Measurements from ENCODE around the gene SSTR5. TPM values are rescaled to one million over a fixed set of nuclear protein-coding genes. Genes with fewer than 3 reads are reported as not detected.

SSTR5 gene
- total and polyA plus RNA-seq, 2 of the 4 experiments (the other 2 are of a cell fraction): not detected

- Histone ChIP-seq H2AK5ac (ENCODE audit: low read depth, low read length) (no peak overlapping the region), H2BK5ac (ENCODE audit: low read depth, low read length, poor library complexity, severe bottlenecking) (no peak overlapping the region), H3K4ac (ENCODE audit: low read depth, low read length) (no peak overlapping the region), H3K4me2 (ENCODE audit: low read depth, low read length) (no peak overlapping the region), H3K27me3 (ENCODE audit: control insufficient read depth, insufficient read depth, low read length) (peaks cover 8% of the 10 kb centered on the region; the same call in 1 of the 2 replicates), H3K56ac (ENCODE audit: extremely low read depth, insufficient read depth, low read length) (no peak overlapping the region), H3K14ac (replicated peaks; ENCODE audit: low read depth, low read length) (no peak overlapping the region), H3K4me3 (ENCODE audit: insufficient read depth, low read depth, low read length) (no peak overlapping the region), H4K20me1 (ENCODE audit: insufficient read depth, low read length) (no peaks in the 10 kb centered on the region), H3K9me3 (ENCODE audit: control insufficient read depth, insufficient read depth, low read length) (no peaks in the 10 kb centered on the region), H3K27ac (ENCODE audit: insufficient read depth, low read length) (no peak overlapping the region), H2BK120ac (ENCODE audit: low read depth, low read length) (no peak overlapping the region), H3K79me1 (ENCODE audit: low read depth in 1 of 2, low read length in 2 of 2) (no peaks in the 10 kb centered on the region), H4K8ac (ENCODE audit: low read depth in 2 of 2, low read length in 2 of 2) (no peak overlapping the region), H3K36me3 (ENCODE audit: control insufficient read depth, insufficient read depth, low read length) (no peaks in the 10 kb centered on the region), H4K5ac (ENCODE audit: low read depth, low read length) (no peak overlapping the region), H2BK15ac (ENCODE audit: low read depth, low read length) (no peak overlapping the region), H4K91ac (ENCODE audit: insufficient read depth, low read depth, low read length) (no peak overlapping the region), H3K9ac (ENCODE audit: low read depth, low read length) (no peak overlapping the region), H3K9me1 (ENCODE audit: insufficient read depth, low read length) (no peaks in the 10 kb centered on the region), H2AK9ac (replicated peaks; ENCODE audit: low read depth, low read length, poor library complexity) (no peak overlapping the region), H2AFZ (replicated peaks; ENCODE audit: low read length, poor library complexity) (no peak overlapping the region), H3K23ac (ENCODE audit: low read depth, low read length) (no peak overlapping the region), H3K4me1 (ENCODE audit: control insufficient read depth, insufficient read depth, low read length) (peaks cover 2% of the 10 kb centered on the region; the same call in 1 of the 2 replicates), H2BK20ac (ENCODE audit: low read depth, low read length) (no peak overlapping the region), H3K18ac (ENCODE audit: low read depth, low read length) (no peak overlapping the region)
- DNase-seq (no peak), ATAC-seq (ENCODE audit: low read depth) (no peak)
- dilution Hi-C loops (cut with HindIII; ENCODE audit: low sequenced_read_pairs, unreplicated experiment) (no loop called here), in situ Hi-C loops (cut with MboI; ENCODE audit: low sequenced_read_pairs) (no loop called here), intact Hi-C loops (cut with micrococcal nuclease) (no loop called here)
- no CpG with 5 or more reads among the region's 17 CpGs for WGBS, 2 experiments (ENCODE audit: extremely low coverage in 2 of 2, insufficient read length in 1 of 2)
- no TSS peak for BruUV-seq (replicated peaks)
- POLR2A ChIA-PET (ENCODE audit: unreplicated experiment): no interaction called here
- no peak for TF ChIP-seq RCOR1 (IDR thresholded peaks at IDR 0.05; ENCODE audit: insufficient replicate concordance, low read length)
- TF ChIP-seq MAFK (IDR thresholded peaks at IDR 0.05; ENCODE audit: low read depth, low read length): no peak
- no peak for TF ChIP-seq NFE2L2 (IDR thresholded peaks at IDR 0.05; ENCODE audit: low read depth, low read length)
- TF ChIP-seq USF2 (IDR thresholded peaks at IDR 0.05; ENCODE audit: low read depth, low read length): no peak
- TF ChIP-seq MAZ (IDR thresholded peaks at IDR 0.05; ENCODE audit: borderline replicate concordance, low read depth, low read length): no peak
- no peak for TF ChIP-seq CHD1 (IDR thresholded peaks at IDR 0.05; ENCODE audit: low read depth, low read length)
- no peak for TF ChIP-seq CEBPB (IDR thresholded peaks at IDR 0.05; ENCODE audit: low read depth, low read length)
- no peak for TF ChIP-seq SMC3 (IDR thresholded peaks at IDR 0.05; ENCODE audit: low read depth, low read length)
- no peak for TF ChIP-seq FOS (IDR thresholded peaks at IDR 0.05; ENCODE audit: low read depth, low read length)
- no peak for TF ChIP-seq BHLHE40 (IDR thresholded peaks at IDR 0.05; ENCODE audit: low read depth, low read length)
- no peak for TF ChIP-seq RAD21 (IDR thresholded peaks at IDR 0.05; ENCODE audit: low read length)
- no peak for TF ChIP-seq ELK1 (IDR thresholded peaks at IDR 0.05; ENCODE audit: borderline replicate concordance, low read depth, low read length)
- no peak for TF ChIP-seq MXI1 (IDR thresholded peaks at IDR 0.05; ENCODE audit: borderline replicate concordance, low read depth, low read length)
- no peak for TF ChIP-seq CTCF (conservative IDR thresholded peaks at IDR 0.05; ENCODE audit: low read depth, low read length)
- no peak for TF ChIP-seq POLR2A (IDR thresholded peaks at IDR 0.05; ENCODE audit: low read depth, low read length)
- no peak for TF ChIP-seq RFX5 (IDR thresholded peaks at IDR 0.05; ENCODE audit: low read depth, low read length)
- CTCF ChIA-PET: no interaction called here
Measured at GRCh38 chr16:1126044-1126443, 53.5 kb downstream of the SSTR5 start.

Measured in IMR-90 (cell line).